Gastrocnemius medialis (tissue), 4 donors: Measurements from ENCODE around the gene ZFHX3.

Experiments used
- POLR2A ChIP-seq, 2 donors: fragments of 450-650 bp; IDR thresholded peaks; one replicate each; pipeline ENCODE4 v1.6.1; 2017; ENCODE audit warnings: antibody characterized with exemption in 2 of 2, mild to moderate bottlenecking in 2 of 2, moderate library complexity in 2 of 2
- TF ChIP-seq, protein P1 (sequence below), 5 experiments: fragments of 450-650 bp in 3 of 5; fragments of 200-600 bp in 2 of 5; sonication (generic) in 2 of 5; IDR thresholded peaks in 4 of 5; conservative IDR thresholded peaks in 1 of 5; 1 replicate in 4 of 5; 2 replicates in 1 of 5; pipeline ENCODE4 v1.5.1; 2016 to 2019; ENCODE audit warnings: antibody characterized with exemption in 5 of 5, mild to moderate bottlenecking in 3 of 5, moderate library complexity in 3 of 5

DNA sequence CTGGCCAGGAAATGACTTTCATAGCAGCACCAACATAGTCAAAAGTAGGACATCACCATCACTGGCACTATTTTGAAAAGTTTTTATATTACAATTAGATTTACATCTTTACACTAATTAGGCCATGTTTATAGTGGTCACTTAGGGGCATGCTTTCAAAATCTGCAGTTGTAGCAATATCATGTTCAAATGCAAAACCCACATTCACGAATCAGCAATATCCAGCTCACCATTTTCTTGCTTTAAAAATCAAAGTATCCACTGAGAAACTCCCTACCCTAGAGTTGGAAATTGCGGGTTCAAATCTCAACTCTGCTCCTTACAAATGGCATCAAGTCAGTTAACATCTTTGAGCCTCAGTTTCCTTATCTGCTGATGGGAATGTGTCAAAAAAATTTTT is 237.4 kb downstream of the ZFHX3 start:
- TF ChIP-seq, protein P1, sequence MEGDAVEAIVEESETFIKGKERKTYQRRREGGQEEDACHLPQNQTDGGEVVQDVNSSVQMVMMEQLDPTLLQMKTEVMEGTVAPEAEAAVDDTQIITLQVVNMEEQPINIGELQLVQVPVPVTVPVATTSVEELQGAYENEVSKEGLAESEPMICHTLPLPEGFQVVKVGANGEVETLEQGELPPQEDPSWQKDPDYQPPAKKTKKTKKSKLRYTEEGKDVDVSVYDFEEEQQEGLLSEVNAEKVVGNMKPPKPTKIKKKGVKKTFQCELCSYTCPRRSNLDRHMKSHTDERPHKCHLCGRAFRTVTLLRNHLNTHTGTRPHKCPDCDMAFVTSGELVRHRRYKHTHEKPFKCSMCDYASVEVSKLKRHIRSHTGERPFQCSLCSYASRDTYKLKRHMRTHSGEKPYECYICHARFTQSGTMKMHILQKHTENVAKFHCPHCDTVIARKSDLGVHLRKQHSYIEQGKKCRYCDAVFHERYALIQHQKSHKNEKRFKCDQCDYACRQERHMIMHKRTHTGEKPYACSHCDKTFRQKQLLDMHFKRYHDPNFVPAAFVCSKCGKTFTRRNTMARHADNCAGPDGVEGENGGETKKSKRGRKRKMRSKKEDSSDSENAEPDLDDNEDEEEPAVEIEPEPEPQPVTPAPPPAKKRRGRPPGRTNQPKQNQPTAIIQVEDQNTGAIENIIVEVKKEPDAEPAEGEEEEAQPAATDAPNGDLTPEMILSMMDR (IDR thresholded peaks at IDR 0.05 in 4 of 5, conservative IDR thresholded peaks at IDR 0.05 in 1 of 5), result no peak
- no peak for TF ChIP-seq POLR2A (IDR thresholded peaks at IDR 0.05)
